CD4-positive, CD25-positive, alpha-beta regulatory T cell (primary cell): ENCODE measurements around the gene TLE4. TPM values are rescaled to one million over a fixed set of nuclear protein-coding genes. Genes with fewer than 3 reads are reported as not detected.
"Not testable (repeated sequence)": the region's sequence is repeated elsewhere in the genome, so short reads cannot be mapped to it uniquely, and the experiment has no call there.

Experiments
- ATAC-seq, 2 donors: fragments of 150-1000 bp; cut with Tn5 transposase; one replicate each; pipeline ENCODE4 v1.10.0; 2021; ENCODE audit warnings: low read depth in 2 of 2, moderate number of reproducible peaks in 2 of 2, moderate library complexity in 1 of 2
- DNase-seq, 3 donors: peaks; one replicate each; pipeline versions ENCODE4 v3.0.0 to v3.0.0-alpha.2; 2012 to 2022; ENCODE audit warnings: mixed read lengths in 1 of 3
- H3K27ac ChIP-seq: one replicate; pipeline ENCODE4 v1.7.0; 2013; ENCODE audit warnings: mild to moderate bottlenecking, low read length; ENCODE audit not compliant: insufficient read depth, poor library complexity, severe bottlenecking
- H3K27me3 ChIP-seq: one replicate; pipeline ENCODE4 v1.7.0; 2013; ENCODE audit warnings: low read length; ENCODE audit not compliant: control insufficient read depth, insufficient read depth
- H3K36me3 ChIP-seq: one replicate; pipeline ENCODE4 v1.7.0; 2013; ENCODE audit warnings: mild to moderate bottlenecking, low read length, moderate library complexity; ENCODE audit not compliant: control insufficient read depth, insufficient read depth
- H3K4me1 ChIP-seq: 2 replicates; pipeline ENCODE4 v1.7.0; 2013; ENCODE audit warnings: mild to moderate bottlenecking, low read length; ENCODE audit not compliant: insufficient read depth, control insufficient read depth, poor library complexity, severe bottlenecking
- H3K4me3 ChIP-seq: one replicate; pipeline ENCODE4 v1.7.0; 2013; ENCODE audit warnings: low read depth, mild to moderate bottlenecking, low read length, moderate library complexity
- H3K9me3 ChIP-seq, 2 experiments: 1 replicate in 1 of 2; 2 replicates in 1 of 2; pipeline ENCODE4 v1.7.0; 2013; ENCODE audit warnings: low read length in 2 of 2, mild to moderate bottlenecking in 1 of 2, moderate library complexity in 1 of 2; ENCODE audit not compliant: control insufficient read depth in 2 of 2
- H3K27ac Mint-ChIP-seq, 3 donors: one replicate each; pipeline ENCODE4 v1.8.0; 2020 to 2022; ENCODE audit warnings: mild to moderate bottlenecking in 3 of 3, mixed read lengths in 3 of 3, moderate library complexity in 2 of 3
- H3K27me3 Mint-ChIP-seq: one replicate; pipeline ENCODE4 v1.8.0; 2022; ENCODE audit warnings: mild to moderate bottlenecking, mixed read lengths
- H3K36me3 Mint-ChIP-seq: one replicate; pipeline ENCODE4 v1.8.0; 2020; ENCODE audit warnings: mixed read lengths
- H3K4me1 Mint-ChIP-seq, 4 donors: one replicate each; pipeline ENCODE4 v1.8.0; 2020 to 2022; ENCODE audit warnings: mixed read lengths in 4 of 4, mild to moderate bottlenecking in 1 of 4
- H3K4me3 Mint-ChIP-seq, 4 donors: one replicate each; pipeline ENCODE4 v1.8.0; 2020 to 2022; ENCODE audit warnings: mild to moderate bottlenecking in 4 of 4, mixed read lengths in 4 of 4, moderate library complexity in 3 of 4
- H3K9me3 Mint-ChIP-seq, 7 donors: one replicate each; pipeline ENCODE4 v1.8.0; 2020 to 2022; ENCODE audit warnings: mixed read lengths in 7 of 7, mild to moderate bottlenecking in 3 of 7, moderate library complexity in 2 of 7
- polyA plus RNA-seq, 4 donors: library from polyadenylated mRNA; unstranded; fragments of 300-500 nt; fragmentation: Illumina TruSeq; gene quantifications; one replicate each; pipeline ENCODE4 v1.2.3, GENCODE V29; 2021
- total RNA-seq: library from RNA; stranded (reverse); gene quantifications from one replicate; pipeline ENCODE4 v1.2.3, GENCODE V29; 2022

The TLE4 gene
- total and polyA plus RNA-seq, 5 donors from 2014 or later, result 16.2 to 127 (median 24.0) TPM

DNA sequence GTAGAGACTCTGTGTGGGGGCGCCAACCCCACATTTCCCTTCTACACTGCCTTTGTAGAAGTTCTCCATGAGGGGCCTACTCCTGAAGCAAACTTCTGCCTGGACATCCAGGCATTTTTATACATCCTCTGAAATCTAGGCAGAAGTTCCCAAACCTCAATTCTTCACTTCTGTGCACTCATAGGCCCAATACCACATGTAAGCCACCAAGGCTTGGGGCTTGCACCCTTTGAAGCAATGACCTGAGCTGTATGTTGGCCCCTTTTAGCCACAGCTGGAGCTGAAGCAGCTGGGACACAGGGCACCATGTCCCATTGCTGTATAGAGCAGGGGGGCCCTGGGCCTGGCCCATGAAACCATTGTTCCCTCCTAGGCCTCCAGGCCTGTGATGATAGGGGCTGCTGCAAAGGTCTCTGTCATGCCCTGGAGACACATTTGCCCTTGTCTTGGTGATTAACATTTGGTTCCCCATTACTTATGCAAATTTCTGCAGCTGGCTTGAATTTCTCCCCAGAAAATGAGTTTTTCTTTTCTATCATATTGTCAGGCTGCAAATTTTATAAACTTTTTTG lies 180.2 kb downstream of the TLE4 start:
- H3K9me3 ChIP-seq, H3K4me1 Mint-ChIP-seq, H3K4me1 ChIP-seq, H3K4me3 ChIP-seq, DNase-seq, H3K27ac Mint-ChIP-seq, H3K36me3 ChIP-seq, H3K9me3 Mint-ChIP-seq, ATAC-seq, H3K4me3 Mint-ChIP-seq, H3K27me3 ChIP-seq, H3K36me3 Mint-ChIP-seq, H3K27ac ChIP-seq: not testable (repeated sequence)
- peaks cover 12% of the 10 kb centered on the region for H3K27me3 Mint-ChIP-seq

DNA sequence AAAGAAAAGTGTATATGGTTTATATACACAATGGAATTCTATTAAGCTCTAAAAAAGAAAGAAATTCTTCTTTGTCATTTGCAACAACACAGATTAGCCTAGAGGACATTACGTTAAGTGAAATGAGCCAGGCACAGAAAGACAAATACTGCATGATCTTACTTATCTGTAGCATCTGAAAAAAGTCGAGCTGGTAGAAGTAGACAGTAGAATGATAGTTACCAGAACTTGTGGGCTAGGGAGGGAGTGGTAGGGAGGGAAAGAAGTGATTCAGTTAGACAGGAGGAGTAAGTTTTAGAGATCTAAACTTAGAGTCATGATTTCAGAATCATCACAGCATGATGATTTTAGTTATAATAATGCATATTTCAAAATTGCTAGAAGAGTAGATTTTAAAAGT lies 184.6 kb downstream of the TLE4 start:
- no peaks in the 10 kb centered on the region for H3K36me3 Mint-ChIP-seq
- peak overlapping the region in 1 of 3 donors; percentile 16 for H3K27ac Mint-ChIP-seq
- Histone ChIP-seq H3K9me3 (no peaks in the 10 kb centered on the region), H3K27ac (no peak overlapping the region), H3K4me3 (no peak overlapping the region), H3K36me3 (no peaks in the 10 kb centered on the region), H3K27me3 (no peaks in the 10 kb centered on the region), H3K4me1 (no peaks in the 10 kb centered on the region)
- DNase-seq, result no peak
- H3K4me1 Mint-ChIP-seq, result peaks cover 0 to 5% (median 2%) of the 10 kb centered on the region in 4 donors
- no peak overlapping the region for H3K4me3 Mint-ChIP-seq
- ATAC-seq, result no peak
- H3K27me3 Mint-ChIP-seq, result no peaks in the 10 kb centered on the region
- H3K9me3 Mint-ChIP-seq, result peaks cover 0 to 5% (median 2%) of the 10 kb centered on the region in 7 donors

DNA sequence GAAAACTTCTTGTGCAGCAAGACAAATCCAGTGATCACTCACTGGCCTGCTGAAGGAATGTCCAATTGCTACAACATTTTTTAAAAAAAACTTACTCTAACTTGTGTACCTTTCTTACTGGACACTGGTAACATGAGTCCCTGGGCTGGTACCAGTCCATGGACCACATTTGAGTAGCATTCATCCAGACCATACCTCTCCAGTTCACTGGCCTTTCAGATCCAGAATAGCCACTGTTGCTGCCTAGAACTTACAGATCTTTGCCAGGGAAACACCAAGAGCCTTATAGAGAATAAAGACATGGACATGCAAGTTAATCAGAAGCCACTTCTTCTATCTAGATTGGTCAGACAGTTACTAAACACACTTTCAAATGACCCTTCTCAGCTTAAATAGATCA lies 185.3 kb downstream of the TLE4 start:
- H3K36me3 Mint-ChIP-seq, result no peaks in the 10 kb centered on the region
- Histone ChIP-seq H3K36me3 (no peaks in the 10 kb centered on the region), H3K27me3 (no peaks in the 10 kb centered on the region), H3K4me3 (no peak overlapping the region), H3K4me1 (no peaks in the 10 kb centered on the region), H3K27ac (no peak overlapping the region), H3K9me3 (no peaks in the 10 kb centered on the region)
- no peak overlapping the region for H3K27ac Mint-ChIP-seq
- DNase-seq (no peak), ATAC-seq (no peak)
- no peak overlapping the region for H3K4me3 Mint-ChIP-seq
- peaks cover 0 to 4% (median 1%) of the 10 kb centered on the region in 7 donors for H3K9me3 Mint-ChIP-seq
- peaks cover 0 to 5% (median 2%) of the 10 kb centered on the region in 4 donors for H3K4me1 Mint-ChIP-seq
- no peaks in the 10 kb centered on the region for H3K27me3 Mint-ChIP-seq

DNA sequence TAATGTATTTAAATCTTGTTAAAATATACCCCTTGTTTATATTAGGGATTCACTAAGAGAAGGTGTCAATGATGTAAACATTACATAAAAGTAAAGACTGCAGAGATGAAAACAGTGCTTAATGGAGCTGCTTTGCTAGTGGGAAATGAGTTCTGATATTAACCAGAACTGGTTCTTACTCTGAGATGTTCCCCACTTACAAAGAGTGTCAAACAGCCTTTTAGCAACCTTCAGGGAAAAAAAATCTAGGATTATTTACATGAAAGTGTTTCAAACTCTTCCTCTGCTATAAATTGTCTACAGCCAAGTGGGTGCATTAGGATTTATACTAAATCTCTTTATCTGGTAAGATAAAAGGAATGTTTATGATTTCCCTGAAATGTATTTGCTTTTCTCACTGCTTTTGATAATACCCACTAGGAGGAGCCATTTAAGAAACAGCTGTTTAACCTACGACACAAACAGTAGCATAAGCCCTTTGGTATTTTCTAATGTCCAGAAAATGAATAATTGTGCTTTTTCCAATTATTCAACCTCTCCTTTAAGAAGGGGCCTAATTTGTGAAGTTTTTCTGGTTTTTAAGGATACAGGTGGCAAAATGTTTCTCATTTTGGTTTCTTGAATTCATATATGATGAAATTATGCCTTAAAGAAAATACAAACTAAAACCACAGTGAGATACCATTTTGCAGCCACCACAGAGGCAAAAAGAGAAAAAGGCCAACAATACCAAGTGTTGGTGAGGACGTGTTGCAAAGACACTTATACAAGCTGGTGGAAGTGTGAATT lies 186.3 kb downstream of the TLE4 start:
- peaks cover 0 to 2% (median 0%) of the 10 kb centered on the region in 7 donors for H3K9me3 Mint-ChIP-seq
- Histone ChIP-seq H3K4me1 (no peaks in the 10 kb centered on the region), H3K36me3 (no peaks in the 10 kb centered on the region), H3K27me3 (no peaks in the 10 kb centered on the region), H3K4me3 (no peak overlapping the region), H3K9me3 (no peaks in the 10 kb centered on the region), H3K27ac (no peak overlapping the region)
- no peak overlapping the region for H3K4me3 Mint-ChIP-seq
- DNase-seq (peak in 2 of 3 donors; percentile 4 to 12), ATAC-seq (no peak)
- H3K27me3 Mint-ChIP-seq, result no peaks in the 10 kb centered on the region
- H3K4me1 Mint-ChIP-seq, result peaks cover 0 to 5% (median 2%) of the 10 kb centered on the region in 4 donors
- no peak overlapping the region for H3K27ac Mint-ChIP-seq
- no peaks in the 10 kb centered on the region for H3K36me3 Mint-ChIP-seq

DNA sequence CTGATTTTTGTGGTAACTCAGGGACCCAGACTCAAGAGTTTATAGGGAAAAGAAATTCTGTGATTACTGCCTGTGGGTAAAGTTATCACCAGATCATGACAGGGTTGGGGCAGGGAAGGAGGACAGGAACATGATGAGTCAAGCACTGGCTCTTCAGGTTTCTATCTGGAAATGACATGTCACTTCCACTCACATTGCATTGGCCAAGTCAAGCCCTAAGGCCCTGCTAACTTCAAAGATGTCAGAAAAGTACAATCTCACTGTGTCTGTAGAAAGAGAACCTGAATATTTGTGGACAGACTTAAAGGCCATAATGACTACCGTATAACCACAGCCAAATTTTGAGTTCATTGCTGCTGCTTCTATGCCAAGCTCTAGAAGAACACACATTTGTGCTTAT lies 187.7 kb downstream of the TLE4 start:
- Histone ChIP-seq H3K4me1 (no peaks in the 10 kb centered on the region), H3K27me3 (no peaks in the 10 kb centered on the region), H3K27ac (no peak overlapping the region), H3K4me3 (no peak overlapping the region), H3K9me3 (no peaks in the 10 kb centered on the region), H3K36me3 (no peaks in the 10 kb centered on the region)
- DNase-seq (peak in 1 of 3 donors; percentile 1), ATAC-seq (no peak)
- no peak overlapping the region for H3K27ac Mint-ChIP-seq
- H3K27me3 Mint-ChIP-seq, result no peaks in the 10 kb centered on the region
- H3K36me3 Mint-ChIP-seq, result no peaks in the 10 kb centered on the region
- H3K4me1 Mint-ChIP-seq, result peaks cover 0 to 5% (median 2%) of the 10 kb centered on the region in 4 donors
- H3K4me3 Mint-ChIP-seq, result no peak overlapping the region
- no peaks in the 10 kb centered on the region for H3K9me3 Mint-ChIP-seq

DNA sequence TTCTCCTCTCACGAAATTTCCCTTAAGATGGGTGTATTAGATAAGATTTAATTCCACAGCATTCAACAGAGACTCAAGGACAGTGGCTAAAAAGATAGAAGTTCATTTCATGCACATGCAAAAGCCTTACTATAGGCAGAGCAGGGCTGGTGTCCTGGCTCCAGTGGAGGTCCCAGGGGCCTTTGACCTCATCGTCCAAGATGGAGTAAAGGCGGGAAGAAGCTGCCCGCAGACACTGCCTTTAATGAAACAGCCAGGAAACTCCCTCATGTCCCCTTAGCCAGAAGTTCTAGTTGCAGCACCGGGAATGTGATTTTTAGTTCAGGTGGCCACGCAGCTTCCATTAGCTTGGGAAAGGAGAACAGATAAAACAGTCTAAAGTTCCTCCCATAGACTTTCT lies 190.3 kb downstream of the TLE4 start:
- H3K4me1 ChIP-seq, result no peaks in the 10 kb centered on the region
- peaks cover 5% of the 10 kb centered on the region for H3K27me3 Mint-ChIP-seq
- peaks cover 0 to 2% (median 0%) of the 10 kb centered on the region in 7 donors for H3K9me3 Mint-ChIP-seq
- no peak overlapping the region for H3K4me3 ChIP-seq
- no peaks in the 10 kb centered on the region for H3K27me3 ChIP-seq
- H3K27ac Mint-ChIP-seq, result no peak overlapping the region
- H3K4me3 Mint-ChIP-seq, result no peak overlapping the region
- H3K36me3 Mint-ChIP-seq, result no peaks in the 10 kb centered on the region
- no peak for DNase-seq
- H3K27ac ChIP-seq, result no peak overlapping the region
- H3K9me3 ChIP-seq, result no peaks in the 10 kb centered on the region
- no peak for ATAC-seq
- H3K36me3 ChIP-seq, result no peaks in the 10 kb centered on the region
- peaks cover 0 to 4% (median 0%) of the 10 kb centered on the region in 4 donors for H3K4me1 Mint-ChIP-seq

DNA sequence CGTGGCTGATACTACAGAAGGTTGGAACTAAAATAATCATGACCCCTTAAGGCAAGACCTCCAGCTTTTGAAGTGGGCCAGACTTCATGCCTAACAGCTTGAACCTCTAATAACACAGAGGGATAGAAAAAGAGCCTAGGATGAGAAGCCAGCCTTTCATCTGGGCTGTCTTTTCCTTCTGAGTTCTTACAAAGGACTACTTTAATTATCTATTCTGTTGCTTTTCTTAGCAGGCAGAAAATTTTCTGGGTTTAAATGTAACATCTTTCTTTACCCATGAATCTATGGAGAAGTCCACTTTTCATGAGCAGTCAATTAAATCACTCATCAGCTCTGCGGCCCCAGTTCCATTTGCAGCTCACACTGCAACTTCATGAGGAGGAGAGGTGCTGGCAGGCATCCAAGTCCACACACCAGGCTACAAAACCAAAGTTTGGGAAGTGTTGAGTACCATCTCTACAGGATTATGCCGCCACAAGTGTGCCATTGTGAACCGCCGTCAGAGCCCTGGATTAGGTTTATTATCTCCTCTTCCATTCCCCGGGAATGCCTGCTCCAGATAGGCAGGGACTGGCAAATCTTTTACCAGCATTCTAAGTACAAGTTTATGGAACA lies 192.0 kb downstream of the TLE4 start:
- Mint-ChIP-seq H3K4me1 (no peaks in the 10 kb centered on the region), H3K27ac (no peak overlapping the region), H3K4me3 (no peak overlapping the region), H3K36me3 (no peaks in the 10 kb centered on the region), H3K9me3 (peaks cover 0 to 2% (median 0%) of the 10 kb centered on the region in 7 donors), H3K27me3 (peaks cover 5% of the 10 kb centered on the region)
- DNase-seq, result no peak
- H3K4me1 ChIP-seq, result no peaks in the 10 kb centered on the region
- no peaks in the 10 kb centered on the region for H3K27me3 ChIP-seq
- H3K27ac ChIP-seq, result no peak overlapping the region
- no peaks in the 10 kb centered on the region for H3K9me3 ChIP-seq
- no peaks in the 10 kb centered on the region for H3K36me3 ChIP-seq
- no peak overlapping the region for H3K4me3 ChIP-seq
- ATAC-seq, result no peak
